Skeletal muscle cell (primary cell): ENCODE results near the gene HMGN4.
"Not testable (repeated sequence)": the region's sequence is repeated elsewhere in the genome, so short reads cannot be mapped to it uniquely, and the experiment has no call there.

Source experiments
- DNase-seq: peaks from one replicate; pipeline ENCODE4 v3.0.0-alpha.2; 2010; ENCODE audit warnings: low read depth
- H3K4me3 ChIP-seq: 2 replicates; pipeline ENCODE4 v1.5.1; 2011; ENCODE audit warnings: low read depth, mild to moderate bottlenecking, control low read depth, low read length, moderate library complexity

HMGN4 gene

DNA sequence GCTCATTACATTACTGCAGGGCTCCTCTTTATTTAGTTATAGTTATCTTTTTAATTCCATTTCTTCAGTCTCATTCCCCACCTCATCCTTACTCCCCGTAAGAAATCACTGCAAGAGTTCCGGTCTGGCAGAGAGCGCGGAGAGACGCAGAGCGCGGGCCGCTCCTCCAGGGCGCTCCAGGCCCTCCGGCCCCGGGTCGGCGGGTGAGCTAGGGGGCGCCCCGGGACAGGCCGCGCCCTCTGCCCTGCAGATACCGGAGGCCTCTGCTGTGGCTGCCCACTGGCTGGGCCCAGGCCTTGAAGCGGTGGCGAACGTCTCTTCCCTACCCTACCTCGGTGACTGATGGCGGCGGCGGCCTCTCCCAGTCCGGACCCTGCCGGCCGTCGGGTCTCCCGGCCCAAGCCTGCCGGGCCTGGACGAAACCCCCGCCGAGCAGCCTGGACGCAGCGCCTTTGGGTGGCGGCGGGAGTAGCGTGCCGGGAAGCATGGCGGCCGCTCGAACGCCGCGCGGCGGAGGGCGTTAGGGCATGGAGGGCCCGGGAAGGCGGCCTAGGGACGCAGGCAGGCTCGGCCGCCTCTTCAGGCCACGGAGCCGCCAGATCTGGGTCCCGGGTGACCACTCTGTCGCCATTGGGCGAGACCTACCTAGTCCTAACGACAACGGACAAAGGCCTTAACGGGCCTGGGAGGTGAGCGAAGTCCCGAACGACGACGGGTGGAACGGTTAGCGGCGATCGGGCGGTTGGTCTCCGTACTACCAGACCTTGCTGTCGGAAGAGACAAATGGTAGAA, 16.4 kb upstream of the HMGN4 start:
- DNase-seq, result no peak
- peak overlapping the region; percentile 50 for H3K4me3 ChIP-seq

GRCh38 chr6:26522486-26523228, 15.5 kb upstream of the HMGN4 start:
- not testable (repeated sequence) for DNase-seq
- H3K4me3 ChIP-seq, result peak overlapping the region; percentile 50

- not testable (repeated sequence) for H3K4me3 ChIP-seq, DNase-seq
Measured at GRCh38 chr6:26524314-26524713, 13.9 kb upstream of the HMGN4 start.

DNA sequence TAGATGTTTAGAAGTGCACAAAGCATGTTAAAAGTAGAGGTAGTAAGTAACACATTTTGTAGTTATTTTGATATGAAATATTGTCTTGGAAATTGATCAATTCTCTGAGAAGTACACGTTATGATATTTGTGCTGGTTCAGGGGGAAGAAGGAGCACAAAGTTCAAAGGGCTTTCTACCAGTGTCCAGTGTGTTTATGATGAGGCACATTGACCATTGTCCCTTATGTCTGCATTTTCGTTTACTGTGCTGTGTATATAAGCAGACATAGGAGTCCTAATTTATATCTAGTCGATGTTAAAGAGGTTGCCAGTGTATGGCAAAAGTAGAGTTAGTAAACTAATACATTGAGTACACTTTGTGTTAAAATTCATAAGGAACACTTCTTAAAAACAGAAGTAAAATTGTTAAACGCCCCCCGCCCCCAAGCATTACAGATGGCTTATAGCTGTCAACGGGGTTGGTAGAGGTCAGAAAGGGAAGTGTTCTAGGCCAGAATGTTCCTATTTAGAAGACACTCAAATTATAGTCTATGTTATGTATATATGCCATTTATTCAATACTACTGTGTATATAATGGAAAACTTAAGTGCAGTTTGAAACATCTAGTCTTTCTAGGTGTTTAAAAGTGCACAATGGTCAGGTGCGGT, 13.3 kb upstream of the HMGN4 start:
- no peak for DNase-seq
- no peak overlapping the region for H3K4me3 ChIP-seq

- no peak for DNase-seq
- no peak overlapping the region for H3K4me3 ChIP-seq
Measured at GRCh38 chr6:26525838-26526237, 12.3 kb upstream of the HMGN4 start.

- DNase-seq, result no peak
Measured at GRCh38 chr6:26526928-26527327, 11.2 kb upstream of the HMGN4 start.

DNA sequence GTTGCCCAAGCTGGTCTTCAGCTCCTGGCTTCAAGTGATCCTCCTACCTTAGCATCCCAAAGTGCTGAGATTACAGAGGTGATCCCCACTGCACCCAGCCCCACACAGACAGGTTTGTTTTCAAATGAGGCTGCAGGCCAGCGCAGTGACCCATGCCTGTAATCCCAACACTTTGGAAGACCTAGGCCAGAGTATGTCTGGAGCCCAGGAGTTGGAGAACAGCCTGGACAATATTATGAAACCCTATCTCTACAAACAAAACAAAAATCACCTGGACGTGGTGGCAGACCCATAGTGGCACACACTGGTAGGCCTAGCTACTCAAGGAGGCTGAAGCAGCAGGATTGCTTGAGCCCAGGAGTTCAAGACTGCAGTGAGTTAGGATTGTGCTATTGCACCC, 8.0 kb upstream of the HMGN4 start:
- no peak overlapping the region for H3K4me3 ChIP-seq
- DNase-seq, result no peak

More at GRCh38 chr6:26526928-26527327, 11.2 kb upstream of the HMGN4 start:
- no peak overlapping the region for H3K4me3 ChIP-seq

DNA sequence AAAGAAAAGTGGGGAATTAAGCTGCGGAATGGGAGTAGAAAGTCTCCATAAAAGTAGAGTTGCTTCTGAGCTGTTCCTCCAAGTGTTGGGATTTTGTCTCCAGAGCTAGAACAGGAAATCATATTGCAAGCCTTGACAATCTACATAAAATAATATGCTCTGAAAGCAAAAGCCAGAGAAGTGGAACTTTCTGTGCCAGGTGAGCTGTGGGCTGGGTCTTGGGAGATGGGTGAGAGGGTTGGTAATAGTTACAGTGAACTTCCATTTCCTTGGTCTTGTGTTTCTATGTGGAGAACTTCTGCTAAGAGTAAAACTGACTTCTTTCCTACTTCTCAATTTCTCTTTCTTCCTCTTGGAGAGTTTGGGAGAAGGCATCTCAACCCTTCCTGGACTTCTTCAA, 6.3 kb upstream of the HMGN4 start:
- H3K4me3 ChIP-seq, result no peak overlapping the region
- no peak for DNase-seq

DNA sequence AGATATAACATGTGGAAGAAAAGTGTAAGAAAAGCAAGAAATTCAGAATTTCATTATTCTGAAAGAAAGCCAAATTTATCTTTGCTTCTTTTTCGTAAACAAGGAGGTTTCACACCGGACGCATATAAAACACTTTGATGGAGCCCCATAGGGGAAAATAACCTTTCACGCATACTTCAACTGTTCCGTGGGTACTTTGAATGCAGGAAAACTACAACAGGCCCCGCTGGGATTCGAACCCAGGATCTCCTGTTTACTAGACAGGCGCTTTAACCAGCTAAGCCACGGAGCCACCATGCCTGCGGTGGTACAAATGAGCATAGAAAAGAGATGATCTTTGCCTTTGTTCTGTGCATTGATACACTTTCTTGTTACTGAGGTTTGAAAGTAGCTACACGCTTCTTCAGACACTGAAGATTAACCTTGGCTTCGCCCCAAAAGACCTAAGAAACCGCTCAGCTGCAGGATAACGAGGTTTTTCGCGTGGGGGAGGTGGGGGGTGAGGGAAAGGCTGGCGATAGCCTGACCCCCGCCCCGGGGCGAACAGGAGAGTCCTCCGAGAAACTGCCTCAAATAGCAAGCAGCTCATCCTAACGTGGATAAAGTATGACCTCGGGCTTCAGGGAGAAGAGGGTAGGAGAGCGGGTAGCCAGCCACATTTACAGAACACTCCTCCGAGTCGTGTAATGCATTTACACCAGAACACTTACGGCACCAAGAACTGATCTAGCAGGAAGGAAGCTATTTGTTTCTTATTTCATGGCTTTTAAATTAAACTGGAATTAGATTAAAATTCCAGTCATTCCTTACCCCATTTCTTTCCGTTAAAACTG, 5.3 kb upstream of the HMGN4 start:
- no peak for DNase-seq
- peak overlapping the region; percentile 67 for H3K4me3 ChIP-seq

- no peak for DNase-seq
- H3K4me3 ChIP-seq, result peak overlapping the region; percentile 67
Measured at GRCh38 chr6:26533532-26533931, 4.6 kb upstream of the HMGN4 start.

DNA sequence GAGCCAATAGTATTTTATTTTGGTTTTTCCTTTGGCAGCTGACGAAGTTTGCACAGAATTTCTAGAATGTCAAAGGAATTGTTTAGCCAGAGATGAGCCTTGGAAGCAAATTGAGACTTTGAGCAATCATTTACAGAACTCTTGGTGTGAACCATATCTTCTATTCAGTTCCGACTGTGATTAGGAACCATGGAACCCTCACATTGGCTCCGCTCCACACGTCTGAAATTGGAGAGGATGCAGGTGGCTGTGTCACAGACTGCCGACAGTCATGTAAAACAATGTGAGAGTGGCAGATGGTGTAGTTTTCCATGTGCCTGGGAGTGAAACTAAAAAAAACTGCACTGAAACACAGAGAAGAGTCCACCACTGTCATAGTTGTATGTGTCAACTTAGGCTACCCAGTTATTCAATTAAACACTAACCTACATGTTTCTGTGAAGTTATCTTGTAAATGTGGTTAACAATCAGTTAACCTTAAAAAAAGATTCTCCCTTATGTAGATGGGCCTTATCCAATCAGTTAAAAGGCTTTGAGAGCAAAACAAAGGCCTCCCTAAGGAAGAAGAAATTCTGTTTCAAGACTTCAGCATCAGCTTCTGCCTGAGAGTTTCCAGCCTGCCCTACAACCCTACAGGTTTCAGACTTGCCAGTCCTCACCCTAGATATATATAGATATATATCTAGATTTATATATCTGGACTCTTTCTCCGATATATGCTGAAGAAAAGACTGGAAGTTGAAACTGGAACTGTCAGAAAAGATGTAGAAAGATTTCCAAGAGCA, 3.3 kb upstream of the HMGN4 start:
- no peak for DNase-seq
- no peak overlapping the region for H3K4me3 ChIP-seq

GRCh38 chr6:26536571-26537159, 1.5 kb upstream of the HMGN4 start:
- no peak for DNase-seq
- H3K4me3 ChIP-seq, result peak overlapping the region; percentile 76

- peak overlapping the region; percentile 76 for H3K4me3 ChIP-seq
- peak; percentile 83 for DNase-seq
Measured at GRCh38 chr6:26537160-26537845, 863 bp upstream of the HMGN4 start.

- H3K4me3 ChIP-seq, result peak overlapping the region; percentile 76
- DNase-seq, result no peak
Measured at GRCh38 chr6:26538572-26538902, 371 bp downstream of the HMGN4 start.

- peak overlapping the region; percentile 76 for H3K4me3 ChIP-seq
- no peak for DNase-seq
Measured at GRCh38 chr6:26539071-26539615, 977 bp downstream of the HMGN4 start.

GRCh38 chr6:26541579-26541978, 3.4 kb downstream of the HMGN4 start:
- H3K4me3 ChIP-seq, result no peak overlapping the region
- no peak for DNase-seq

DNA sequence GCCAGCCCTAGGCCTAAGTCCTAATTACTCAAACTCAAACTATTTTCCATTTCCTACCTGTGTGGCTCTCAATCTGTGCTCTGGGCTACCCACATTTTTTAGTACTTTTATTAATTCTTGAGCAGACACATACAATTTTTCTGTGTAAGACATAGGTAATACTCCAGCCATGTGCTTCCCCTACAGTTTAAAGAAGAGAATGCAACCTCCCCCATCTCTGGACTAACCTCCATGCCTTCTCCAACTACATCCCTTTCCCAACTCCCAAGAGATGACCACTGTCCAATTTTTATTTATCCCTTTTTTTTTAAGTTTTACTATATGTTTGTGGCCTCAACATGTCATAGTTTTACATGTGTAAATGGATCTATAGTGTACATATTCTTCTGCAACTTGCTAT, 5.8 kb downstream of the HMGN4 start:
- no peak for DNase-seq
- H3K4me3 ChIP-seq, result no peak overlapping the region

DNA sequence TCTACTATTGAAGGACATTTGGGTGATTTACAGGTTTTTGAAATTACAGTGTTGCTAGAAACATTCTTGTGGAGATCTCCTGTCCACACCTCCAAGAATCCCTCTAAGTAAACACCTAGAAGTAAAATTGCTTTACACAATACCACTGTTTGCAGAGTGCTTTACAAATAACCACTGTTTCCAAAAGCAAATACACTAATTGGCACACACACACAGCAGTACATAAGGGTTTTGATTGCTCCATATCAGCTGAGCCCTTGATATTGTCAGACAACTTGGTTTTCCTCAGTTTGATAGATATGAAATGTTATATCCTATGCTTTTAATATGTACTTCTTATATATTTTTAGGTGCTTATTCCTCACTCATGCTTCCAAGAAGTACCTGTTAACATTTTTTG, 6.3 kb downstream of the HMGN4 start:
- no peak overlapping the region for H3K4me3 ChIP-seq
- no peak for DNase-seq
